Left ventricle myocardium inferior (tissue), 1 donor: ENCODE measurements around the gene AMBP. TPM values are rescaled to one million over a fixed set of nuclear protein-coding genes. Genes with fewer than 3 reads are reported as not detected.

Experiments
- DNase-seq: peaks from one replicate; pipeline ENCODE4 v3.0.0-alpha.2; 2020
- H3K27ac ChIP-seq: fragments of 200-600 bp; replicated peaks from 2 replicates; pipeline ENCODE4 v1.8.0; 2021
- H3K27me3 ChIP-seq: fragments of 200-600 bp; 2 replicates; pipeline ENCODE4 v1.8.0; 2021; ENCODE audit warnings: low read depth
- H3K36me3 ChIP-seq: fragments of 200-600 bp; 2 replicates; pipeline ENCODE4 v1.8.0; 2021
- H3K4me1 ChIP-seq: fragments of 200-600 bp; 2 replicates; pipeline ENCODE4 v1.8.0; 2021
- H3K4me3 ChIP-seq: fragments of 200-600 bp; 2 replicates; pipeline ENCODE4 v1.8.0; 2021; ENCODE audit warnings: mild to moderate bottlenecking, moderate library complexity
- H3K9me3 ChIP-seq: fragments of 200-600 bp; replicated peaks from 2 replicates; pipeline ENCODE4 v1.8.0; 2021
- intact Hi-C: fragments of 100-400 bp; cut with micrococcal nuclease; formaldehyde crosslinking; loops from one replicate; pipeline ENCODE4 v1.11.0; 2022
- total RNA-seq: library from RNA; stranded (reverse); fragmentation: NEBNext Ultra II Directional; extraction: Animal tissue kit (Norgen Biotek cat#: 25700); gene quantifications from one replicate; pipeline ENCODE4 v1.2.1, GENCODE V29; 2021
- TF ChIP-seq, protein P1 (sequence below): fragments of 200-600 bp; IDR thresholded peaks from 2 replicates; pipeline ENCODE4 v1.8.0; 2021; ENCODE audit warnings: antibody characterized with exemption, mild to moderate bottlenecking, borderline replicate concordance
- donor health status: DM: no; HTN: yes; CAD: no; lungs with severe emphysema.

The AMBP gene
- total RNA-seq, 1 donor from 2014 or later, result not detected

DNA sequence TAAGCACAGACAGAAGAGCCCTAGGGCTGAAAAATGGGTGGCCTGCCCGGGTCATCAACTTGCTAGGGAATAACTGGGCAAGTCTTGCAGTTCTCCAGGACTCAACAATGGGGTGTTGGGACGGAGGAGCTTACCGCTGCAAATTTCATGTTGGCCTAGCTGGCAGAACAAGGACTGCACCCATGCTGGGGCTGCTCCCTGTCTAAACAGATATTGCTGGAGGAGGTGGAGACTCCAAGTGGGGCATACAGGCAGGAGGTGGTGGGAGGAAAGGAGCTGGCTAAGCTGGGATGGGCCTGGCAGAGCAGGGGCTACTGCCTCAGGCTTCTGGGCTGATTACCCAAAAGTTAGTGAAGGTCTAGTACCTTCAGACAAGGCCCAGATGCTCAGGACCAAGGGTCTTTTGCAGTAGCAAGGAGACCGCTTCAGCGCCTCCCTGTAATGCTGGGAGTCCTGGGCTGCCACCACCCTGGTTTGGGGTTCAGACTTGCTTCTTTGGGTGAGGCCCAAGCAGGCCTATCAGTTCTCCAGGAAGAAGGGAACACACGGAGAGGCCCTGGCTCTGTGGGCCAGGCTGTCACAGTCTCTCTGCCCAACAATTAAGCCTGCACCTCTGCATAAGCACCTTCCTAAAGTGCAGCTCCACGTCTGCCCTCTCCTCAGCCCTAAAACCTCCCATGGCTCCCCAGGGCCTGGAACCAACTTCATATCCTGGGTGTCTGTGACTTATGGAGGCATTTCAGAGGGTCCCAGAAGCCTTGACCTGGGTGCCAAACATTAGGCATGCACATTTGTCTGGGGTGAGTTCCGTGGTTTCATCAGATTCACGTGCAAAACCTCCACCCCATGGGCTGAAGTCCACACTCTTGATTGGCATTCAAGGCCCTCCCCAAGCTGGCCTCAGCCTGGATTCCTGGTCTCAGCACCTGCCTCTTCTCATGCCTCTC is 45.2 kb upstream of the AMBP start:
- Histone ChIP-seq H3K27ac (no peak overlapping the region), H3K4me3 (no peak overlapping the region), H3K36me3 (no peaks in the 10 kb centered on the region), H3K9me3 (peaks cover 10% of the 10 kb centered on the region), H3K27me3 (no peaks in the 10 kb centered on the region), H3K4me1 (peaks cover 12% of the 10 kb centered on the region)
- intact Hi-C loops, result no loop called here
- TF ChIP-seq, protein P1, sequence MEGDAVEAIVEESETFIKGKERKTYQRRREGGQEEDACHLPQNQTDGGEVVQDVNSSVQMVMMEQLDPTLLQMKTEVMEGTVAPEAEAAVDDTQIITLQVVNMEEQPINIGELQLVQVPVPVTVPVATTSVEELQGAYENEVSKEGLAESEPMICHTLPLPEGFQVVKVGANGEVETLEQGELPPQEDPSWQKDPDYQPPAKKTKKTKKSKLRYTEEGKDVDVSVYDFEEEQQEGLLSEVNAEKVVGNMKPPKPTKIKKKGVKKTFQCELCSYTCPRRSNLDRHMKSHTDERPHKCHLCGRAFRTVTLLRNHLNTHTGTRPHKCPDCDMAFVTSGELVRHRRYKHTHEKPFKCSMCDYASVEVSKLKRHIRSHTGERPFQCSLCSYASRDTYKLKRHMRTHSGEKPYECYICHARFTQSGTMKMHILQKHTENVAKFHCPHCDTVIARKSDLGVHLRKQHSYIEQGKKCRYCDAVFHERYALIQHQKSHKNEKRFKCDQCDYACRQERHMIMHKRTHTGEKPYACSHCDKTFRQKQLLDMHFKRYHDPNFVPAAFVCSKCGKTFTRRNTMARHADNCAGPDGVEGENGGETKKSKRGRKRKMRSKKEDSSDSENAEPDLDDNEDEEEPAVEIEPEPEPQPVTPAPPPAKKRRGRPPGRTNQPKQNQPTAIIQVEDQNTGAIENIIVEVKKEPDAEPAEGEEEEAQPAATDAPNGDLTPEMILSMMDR, result no peak
- no peak for DNase-seq

DNA sequence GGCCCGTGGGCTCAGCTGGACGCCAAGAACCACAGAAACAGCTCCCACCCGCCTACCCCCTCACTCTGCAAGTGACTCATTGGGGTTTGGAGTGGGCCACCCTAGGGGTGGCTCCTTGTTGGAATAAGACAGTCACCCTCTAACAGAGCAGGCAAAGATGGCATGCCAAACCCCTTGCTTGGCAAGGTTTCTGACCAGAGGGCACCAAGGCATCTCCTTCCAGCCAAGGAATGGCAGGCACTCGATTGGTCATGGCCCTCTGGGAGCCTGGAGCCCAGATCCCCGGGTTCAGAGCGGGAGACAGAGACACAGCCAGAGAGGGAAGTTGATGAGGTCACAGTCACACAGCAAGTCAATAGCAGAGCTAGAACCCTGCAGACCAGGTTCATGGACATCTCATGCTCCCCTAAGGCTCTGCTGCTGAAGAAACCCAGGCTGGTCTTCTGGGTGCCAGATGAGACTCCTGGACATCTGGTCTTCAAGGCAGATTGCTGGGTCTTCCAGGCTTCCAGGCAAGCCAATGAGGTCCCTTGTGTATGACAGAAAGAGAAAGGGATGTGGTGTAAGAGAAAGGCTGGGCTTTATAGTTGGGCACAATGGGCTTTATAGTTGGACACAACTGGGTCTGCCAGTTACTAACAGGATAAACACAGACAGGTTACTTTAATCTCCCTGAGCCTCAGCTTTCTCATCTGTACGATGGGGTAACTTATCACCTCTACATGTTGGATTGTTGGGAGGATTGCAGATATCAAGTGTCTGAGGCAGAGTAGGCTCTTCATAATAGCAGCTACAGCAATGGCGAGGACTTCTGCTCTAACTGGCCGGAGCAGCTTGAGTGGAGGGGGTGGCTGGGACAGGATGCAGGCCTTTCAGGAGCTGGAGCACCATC is 44.3 kb upstream of the AMBP start:
- no peaks in the 10 kb centered on the region for H3K36me3 ChIP-seq
- TF ChIP-seq, protein P1, result no peak
- no peak overlapping the region for H3K4me3 ChIP-seq
- DNase-seq, result no peak
- H3K27ac ChIP-seq, result no peak overlapping the region
- intact Hi-C loops, result no loop called here
- H3K27me3 ChIP-seq, result peaks cover 8% of the 10 kb centered on the region
- peaks cover 12% of the 10 kb centered on the region for H3K4me1 ChIP-seq
- peaks cover 2% of the 10 kb centered on the region for H3K9me3 ChIP-seq

DNA sequence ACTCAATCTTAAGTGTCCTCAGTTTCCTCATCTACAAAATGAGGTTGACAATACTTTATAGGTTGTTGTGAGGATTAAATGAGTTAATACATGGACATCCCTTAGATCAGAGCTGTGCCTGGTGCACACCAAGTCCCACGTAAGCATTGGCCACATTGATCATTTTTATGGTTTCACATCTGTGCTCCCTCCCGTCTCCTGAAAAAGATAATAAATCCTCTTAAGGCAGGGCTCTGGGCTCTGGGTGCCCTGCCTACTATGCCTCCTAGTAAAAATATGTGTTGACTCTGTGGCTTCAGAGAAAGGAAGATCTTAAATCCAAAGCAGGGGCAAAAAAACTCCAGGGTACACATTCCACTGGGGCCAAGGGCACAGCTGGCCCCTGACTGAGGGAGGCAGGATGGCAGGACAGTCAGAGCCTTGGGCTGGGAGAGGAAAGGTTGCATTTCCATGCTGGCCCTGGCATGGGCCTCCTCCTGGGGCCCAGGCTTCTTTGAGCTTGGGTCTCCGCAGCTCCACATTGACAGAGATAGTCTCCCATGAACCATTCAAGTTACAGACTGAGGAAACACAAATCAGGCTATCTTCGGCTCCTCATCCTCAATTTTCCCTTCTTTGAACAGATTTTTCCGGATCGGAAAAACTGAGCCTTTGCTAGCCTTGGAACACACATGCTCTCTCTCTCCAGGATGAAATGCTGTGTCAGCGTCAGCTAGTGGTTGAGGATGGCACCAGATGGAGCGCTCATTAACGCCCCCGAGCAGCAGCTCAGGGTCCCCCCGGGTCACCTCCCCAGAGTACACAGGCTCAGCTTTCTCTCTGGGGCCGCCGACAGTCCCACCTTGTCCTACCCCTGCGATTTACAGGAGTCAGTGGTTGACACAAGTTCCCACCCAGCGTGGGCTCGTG is 43.4 kb upstream of the AMBP start:
- Histone ChIP-seq H3K27ac (no peak overlapping the region), H3K4me1 (peaks cover 13% of the 10 kb centered on the region), H3K36me3 (no peaks in the 10 kb centered on the region), H3K27me3 (peaks cover 13% of the 10 kb centered on the region), H3K4me3 (no peak overlapping the region), H3K9me3 (no peaks in the 10 kb centered on the region)
- intact Hi-C loops, result no loop called here
- DNase-seq, result no peak
- TF ChIP-seq, protein P1, result no peak

DNA sequence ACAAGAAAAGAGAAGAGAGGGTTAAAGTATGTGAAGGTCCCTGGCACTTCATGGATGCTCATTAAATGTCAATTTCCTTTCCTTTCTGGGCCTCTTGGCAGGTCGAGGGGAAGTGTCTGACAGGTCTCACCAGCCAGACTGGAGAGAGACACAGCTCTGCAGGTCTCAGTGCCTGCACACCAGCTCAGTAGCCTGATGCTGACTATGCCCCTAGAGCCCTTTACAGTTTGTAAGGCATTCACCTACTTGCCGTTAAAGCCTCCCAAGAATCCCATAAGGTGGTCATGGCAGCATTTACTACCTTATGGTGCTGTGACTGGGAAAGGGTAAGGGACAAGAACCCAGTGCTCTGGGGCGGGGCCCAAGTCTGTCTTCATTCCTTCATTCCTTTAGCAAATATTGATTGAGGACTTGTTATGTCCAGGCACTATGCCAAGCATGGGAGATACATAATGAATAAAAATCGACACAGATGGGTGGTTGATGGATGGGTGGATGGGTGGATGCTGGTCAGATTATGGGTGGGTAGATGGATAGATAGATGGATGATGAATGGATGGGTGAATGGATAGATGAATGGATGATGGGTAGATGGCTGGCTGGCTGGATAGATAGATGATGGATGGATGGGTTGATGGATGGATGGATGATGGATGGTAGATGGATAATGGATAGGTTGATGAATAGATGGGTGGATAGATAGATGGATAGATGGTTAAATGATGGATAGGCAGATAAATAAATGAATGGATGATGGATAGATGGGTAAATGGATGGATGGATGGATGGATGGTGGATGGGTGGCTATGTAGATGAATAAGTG is 42.3 kb upstream of the AMBP start:
- no peak for DNase-seq
- Histone ChIP-seq H3K27ac (no peak overlapping the region), H3K4me1 (peaks cover 20% of the 10 kb centered on the region), H3K36me3 (no peaks in the 10 kb centered on the region), H3K9me3 (no peaks in the 10 kb centered on the region), H3K4me3 (no peak overlapping the region), H3K27me3 (peaks cover 22% of the 10 kb centered on the region)
- intact Hi-C loops, result no loop called here
- TF ChIP-seq, protein P1, result no peak
